GM12892 (cell line): Measurements from ENCODE around the gene GBP1.
"Not testable (repeated sequence)": the region's sequence is repeated elsewhere in the genome, so short reads cannot be mapped to it uniquely, and the experiment has no call there.

ENCODE experiments used
- DNase-seq: peaks from one replicate; pipeline ENCODE4 v3.0.0; 2011; ENCODE audit not compliant: insufficient read length
- FAIRE-seq: peaks from 2 replicates; lab custom pipeline; 2011; peaks lifted over from hg19 to GRCh38; lab: Jason Lieb, UNC
- POLR2A ChIP-seq: IDR thresholded peaks from 2 replicates; pipeline ENCODE4 v1.6.1; 2011; ENCODE audit warnings: low read depth, low read length, control low read depth
- POLR2AphosphoS5 ChIP-seq: IDR thresholded peaks from 2 replicates; pipeline ENCODE4 v1.6.1; 2011; ENCODE audit warnings: low read depth, low read length, control low read depth
- TAF1 ChIP-seq: IDR thresholded peaks from 2 replicates; pipeline ENCODE4 v1.6.1; 2011; ENCODE audit warnings: low read depth, mild to moderate bottlenecking, control low read depth, low read length, borderline replicate concordance

Gene GBP1

DNA sequence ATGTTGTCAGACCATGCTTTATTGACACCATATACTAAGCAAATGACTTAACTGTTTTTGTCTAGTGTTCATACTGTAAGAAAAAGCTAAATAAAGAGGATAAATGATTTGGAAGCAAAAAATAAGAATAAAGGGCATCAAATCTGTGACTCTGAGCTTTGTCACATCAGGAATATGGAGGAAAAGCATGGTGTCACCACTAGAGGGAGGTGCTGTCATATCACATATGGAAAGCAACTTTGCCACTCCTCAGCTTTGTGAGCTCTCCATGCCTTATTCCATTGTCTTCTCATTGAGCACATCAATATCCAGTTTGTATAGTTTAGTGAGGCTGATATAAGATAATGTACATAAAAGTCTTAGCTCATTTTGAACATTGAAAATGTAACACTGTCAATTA lies 20.8 kb upstream of the GBP1 start:
- FAIRE-seq (peak; percentile 61), DNase-seq (peak; percentile 13)
- TF ChIP-seq POLR2AphosphoS5, result no peak
- no peak for TF ChIP-seq POLR2A
- no peak for TF ChIP-seq TAF1

DNA sequence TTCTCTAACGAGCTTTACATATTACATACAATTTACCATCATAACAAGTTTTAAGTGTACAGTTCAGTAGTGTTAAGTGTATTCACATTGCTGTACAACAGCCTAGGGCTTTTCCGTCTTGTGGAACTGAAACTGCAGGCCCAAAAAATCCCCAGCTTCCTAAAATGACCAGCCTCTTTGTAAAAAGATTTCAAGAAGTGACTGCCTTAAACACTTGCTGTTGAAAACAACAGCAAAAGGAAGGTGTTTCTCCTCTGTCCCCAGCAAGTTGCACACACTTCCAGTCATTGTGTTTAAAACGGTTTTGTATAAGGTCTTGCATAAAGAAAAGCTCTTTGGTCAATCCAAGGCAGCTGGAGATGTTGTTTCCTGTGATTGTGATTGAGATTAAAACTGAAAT lies 16.0 kb upstream of the GBP1 start:
- DNase-seq (no peak), FAIRE-seq (peak; percentile 56)
- no peak for TF ChIP-seq POLR2A
- no peak for TF ChIP-seq POLR2AphosphoS5
- TF ChIP-seq TAF1, result no peak

GRCh38 chr1:89080068-89080467 lies 15.1 kb upstream of the GBP1 start:
- DNase-seq, FAIRE-seq: not testable (repeated sequence)

GRCh38 chr1:89072466-89073065 lies 7.6 kb upstream of the GBP1 start:
- FAIRE-seq, DNase-seq: not testable (repeated sequence)

DNA sequence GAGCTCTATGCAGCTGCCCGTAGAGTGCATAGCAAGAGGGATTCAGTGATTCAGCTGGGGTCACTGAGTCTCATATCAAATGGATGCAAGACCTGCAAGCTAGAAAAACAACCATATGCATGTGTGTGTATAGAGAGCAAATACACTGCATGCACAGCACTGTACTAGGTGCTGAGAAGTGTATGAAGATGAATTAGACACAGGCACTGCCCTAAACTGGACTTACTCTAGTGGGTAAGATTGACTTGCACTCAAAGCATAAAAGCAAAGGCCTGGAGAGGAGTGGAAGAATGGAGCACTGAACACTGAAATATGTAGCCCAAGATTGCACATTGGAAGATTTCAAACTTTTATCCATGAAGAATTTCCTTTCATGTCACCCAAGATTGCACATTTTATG lies 5.5 kb upstream of the GBP1 start:
- FAIRE-seq (peak; percentile 70), DNase-seq (no peak)
- TF ChIP-seq TAF1 (no peak), POLR2A (no peak), POLR2AphosphoS5 (no peak)

GRCh38 chr1:89069951-89070350 lies 4.9 kb upstream of the GBP1 start:
- no peak for TF ChIP-seq POLR2A
- no peak for TF ChIP-seq POLR2AphosphoS5
- TF ChIP-seq TAF1, result no peak
- no peak for FAIRE-seq
- no peak for DNase-seq

GRCh38 chr1:89068291-89068690 lies 3.3 kb upstream of the GBP1 start:
- no peak for DNase-seq
- TF ChIP-seq POLR2A (no peak), POLR2AphosphoS5 (no peak), TAF1 (no peak)

GRCh38 chr1:89064632-89065031 lies 376 bp downstream of the GBP1 start:
- peak; percentile 99 for FAIRE-seq
- no peak for DNase-seq
- TF ChIP-seq POLR2AphosphoS5 (no peak), POLR2A (no peak; the same call in 1 of the 2 replicates)

More at GRCh38 chr1:89068291-89068690, 3.3 kb upstream of the GBP1 start:
- no peak for FAIRE-seq

- no peak for DNase-seq
- FAIRE-seq, result no peak
Measured at GRCh38 chr1:89063094-89063493, 1.9 kb downstream of the GBP1 start.

DNA sequence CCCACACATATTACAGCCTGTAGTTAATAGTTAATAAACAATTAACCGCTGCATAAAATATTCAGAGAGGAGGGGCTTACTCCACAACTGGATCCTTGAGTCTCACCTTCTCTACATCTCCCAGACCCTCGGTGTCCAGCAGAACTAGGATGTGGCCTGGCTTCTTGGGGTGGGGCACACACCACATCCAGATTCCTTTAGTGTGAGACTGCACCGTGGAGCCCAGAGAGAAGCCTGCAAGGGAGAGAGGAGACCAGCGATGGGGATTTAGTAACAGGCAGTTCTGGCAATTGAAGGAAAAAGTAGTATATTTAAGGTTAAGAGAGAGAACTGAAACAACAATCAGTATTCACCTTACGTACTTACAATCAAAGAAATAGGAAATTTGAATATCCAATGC lies 4.9 kb downstream of the GBP1 start:
- FAIRE-seq (no peak), DNase-seq (no peak)
- TF ChIP-seq TAF1 (no peak), POLR2A (no peak), POLR2AphosphoS5 (no peak)

More at GRCh38 chr1:89063094-89063493, 1.9 kb downstream of the GBP1 start:
- TF ChIP-seq POLR2A (no peak), TAF1 (no peak), POLR2AphosphoS5 (no peak)

- no peak for TF ChIP-seq POLR2AphosphoS5
- TF ChIP-seq POLR2A, result no peak
- TF ChIP-seq TAF1, result no peak
- no peak for FAIRE-seq
- no peak for DNase-seq
Measured at GRCh38 chr1:89051955-89052312, 13.1 kb downstream of the GBP1 start.

- TF ChIP-seq TAF1 (no peak), POLR2A (no peak), POLR2AphosphoS5 (no peak)
- FAIRE-seq (no peak), DNase-seq (no peak)
Measured at GRCh38 chr1:89051300-89051954, 13.6 kb downstream of the GBP1 start.

DNA sequence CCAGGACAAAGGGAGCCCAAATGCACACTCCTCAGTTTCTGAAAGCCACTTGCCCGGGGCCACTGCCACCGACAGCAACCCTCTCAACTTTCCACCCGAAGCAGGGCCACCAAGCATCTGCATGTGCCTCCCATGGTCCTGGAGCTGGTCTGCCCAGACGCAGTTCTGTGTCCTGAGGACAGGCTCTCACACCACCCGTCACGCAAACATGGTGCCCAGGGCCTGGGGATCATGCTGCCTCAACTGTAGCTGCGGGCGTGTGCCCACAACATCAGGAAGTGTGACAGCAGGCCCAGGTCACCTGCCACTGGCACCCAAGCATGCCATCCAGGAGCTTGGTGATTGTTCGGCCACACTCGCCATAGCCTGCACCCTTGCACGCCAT lies 14.4 kb downstream of the GBP1 start:
- no peak for FAIRE-seq
- no peak for TF ChIP-seq TAF1
- no peak for TF ChIP-seq POLR2AphosphoS5
- no peak for TF ChIP-seq POLR2A
- DNase-seq, result no peak

GRCh38 chr1:89049901-89050648 lies 14.9 kb downstream of the GBP1 start:
- DNase-seq, result not testable (repeated sequence)
- peak; percentile 76 for FAIRE-seq

- peak; percentile 89 for FAIRE-seq
Measured at GRCh38 chr1:89049187-89049586, 15.8 kb downstream of the GBP1 start.

More at GRCh38 chr1:89049187-89049586, 15.8 kb downstream of the GBP1 start:
- DNase-seq, result not testable (repeated sequence)
